Right ventricle myocardium inferior (tissue), 1 donor: ENCODE measurements around the gene GPR137B. TPM values are rescaled to one million over a fixed set of nuclear protein-coding genes. Genes with fewer than 3 reads are reported as not detected.
"Not testable (repeated sequence)": the region's sequence is repeated elsewhere in the genome, so short reads cannot be mapped to it uniquely, and the experiment has no call there.

Experiments
- ATAC-seq: fragments of 200-7000 bp; cut with Tn5 transposase; one replicate; pipeline ENCODE4 v1.9.1; 2020; ENCODE audit warnings: mild to moderate bottlenecking, moderate library complexity
- DNase-seq: peaks from one replicate; pipeline ENCODE4 v3.0.0; 2021; ENCODE audit errors: missing footprints
- intact Hi-C: fragments of 100-400 bp; cut with DNase I; formaldehyde crosslinking; loops from one replicate; pipeline ENCODE4 v1.11.0; 2022
- long read RNA-seq: library from polyadenylated mRNA; unstranded; transcript quantifications from one replicate; pipeline ENCODE4 v2.0.0, GENCODE V29; 2021
- total RNA-seq: library from RNA; stranded (reverse); fragmentation: NEBNext Ultra II Directional; extraction: Animal tissue kit (Norgen Biotek cat#: 25700); gene quantifications from one replicate; pipeline ENCODE4 v1.2.1, GENCODE V29; 2021
- donor health status: DM: no; HTN: yes; CAD: no; lungs with severe emphysema.

Gene GPR137B, protein sequence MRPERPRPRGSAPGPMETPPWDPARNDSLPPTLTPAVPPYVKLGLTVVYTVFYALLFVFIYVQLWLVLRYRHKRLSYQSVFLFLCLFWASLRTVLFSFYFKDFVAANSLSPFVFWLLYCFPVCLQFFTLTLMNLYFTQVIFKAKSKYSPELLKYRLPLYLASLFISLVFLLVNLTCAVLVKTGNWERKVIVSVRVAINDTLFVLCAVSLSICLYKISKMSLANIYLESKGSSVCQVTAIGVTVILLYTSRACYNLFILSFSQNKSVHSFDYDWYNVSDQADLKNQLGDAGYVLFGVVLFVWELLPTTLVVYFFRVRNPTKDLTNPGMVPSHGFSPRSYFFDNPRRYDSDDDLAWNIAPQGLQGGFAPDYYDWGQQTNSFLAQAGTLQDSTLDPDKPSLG
- total RNA-seq = 32.0 TPM
- long read RNA-seq, transcript GPR137B-202 (7 exons, 2,042 nt) = major isoform, 35 of 41 reads
- long read RNA-seq, partial matches to known transcripts = 0 of 41 reads
- long read RNA-seq, other reads (novel, unspliced or antisense) = 6 of 41 reads

DNA sequence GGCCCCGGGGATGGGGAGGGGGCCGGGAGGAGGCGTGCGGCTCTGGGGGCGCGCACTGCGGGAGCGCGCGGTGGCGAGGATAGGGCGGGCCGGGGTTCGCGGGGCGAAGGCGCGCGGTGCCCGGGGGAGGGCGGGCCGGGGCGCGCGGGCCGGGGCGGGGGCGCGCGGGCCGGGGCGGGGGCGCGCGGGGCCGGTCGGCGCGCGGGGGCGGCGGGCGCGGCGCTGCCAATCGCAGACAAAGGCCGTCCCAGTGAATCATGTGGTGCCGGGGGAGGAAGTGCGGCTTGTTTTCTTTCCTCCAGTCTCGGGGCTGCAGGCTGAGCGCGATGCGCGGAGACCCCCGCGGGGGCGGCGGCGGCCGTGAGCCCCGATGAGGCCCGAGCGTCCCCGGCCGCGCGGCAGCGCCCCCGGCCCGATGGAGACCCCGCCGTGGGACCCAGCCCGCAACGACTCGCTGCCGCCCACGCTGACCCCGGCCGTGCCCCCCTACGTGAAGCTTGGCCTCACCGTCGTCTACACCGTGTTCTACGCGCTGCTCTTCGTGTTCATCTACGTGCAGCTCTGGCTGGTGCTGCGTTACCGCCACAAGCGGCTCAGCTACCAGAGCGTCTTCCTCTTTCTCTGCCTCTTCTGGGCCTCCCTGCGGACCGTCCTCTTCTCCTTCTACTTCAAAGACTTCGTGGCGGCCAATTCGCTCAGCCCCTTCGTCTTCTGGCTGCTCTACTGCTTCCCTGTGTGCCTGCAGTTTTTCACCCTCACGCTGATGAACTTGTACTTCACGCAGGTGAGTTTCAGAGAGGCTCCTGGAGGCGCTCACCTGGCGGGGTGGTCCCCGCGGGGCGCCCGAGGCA, at the start of gene GPR137B:
GPR137B (plus strand) TSS at position 287 of the 851 bp plus-strand sequence; CDS start at position 371, 84 bp downstream.
- intact Hi-C loops = loop anchor here (10.0 kb wide), 1 partner anchor 142 kb away; the partner anchor contains the start of gene ERO1B
- DNase-seq (no peak), ATAC-seq (peak; percentile 56)

GRCh38 chr1:236092899-236093298, 49.4 kb upstream of the GPR137B start:
- intact Hi-C loops = no loop called here
- no peak for DNase-seq

GRCh38 chr1:236095705-236096520, 46.4 kb upstream of the GPR137B start:
- no peak for ATAC-seq
- intact Hi-C loops = no loop called here
- no peak for DNase-seq

More at GRCh38 chr1:236092899-236093298, 49.4 kb upstream of the GPR137B start:
- ATAC-seq = no peak

DNA sequence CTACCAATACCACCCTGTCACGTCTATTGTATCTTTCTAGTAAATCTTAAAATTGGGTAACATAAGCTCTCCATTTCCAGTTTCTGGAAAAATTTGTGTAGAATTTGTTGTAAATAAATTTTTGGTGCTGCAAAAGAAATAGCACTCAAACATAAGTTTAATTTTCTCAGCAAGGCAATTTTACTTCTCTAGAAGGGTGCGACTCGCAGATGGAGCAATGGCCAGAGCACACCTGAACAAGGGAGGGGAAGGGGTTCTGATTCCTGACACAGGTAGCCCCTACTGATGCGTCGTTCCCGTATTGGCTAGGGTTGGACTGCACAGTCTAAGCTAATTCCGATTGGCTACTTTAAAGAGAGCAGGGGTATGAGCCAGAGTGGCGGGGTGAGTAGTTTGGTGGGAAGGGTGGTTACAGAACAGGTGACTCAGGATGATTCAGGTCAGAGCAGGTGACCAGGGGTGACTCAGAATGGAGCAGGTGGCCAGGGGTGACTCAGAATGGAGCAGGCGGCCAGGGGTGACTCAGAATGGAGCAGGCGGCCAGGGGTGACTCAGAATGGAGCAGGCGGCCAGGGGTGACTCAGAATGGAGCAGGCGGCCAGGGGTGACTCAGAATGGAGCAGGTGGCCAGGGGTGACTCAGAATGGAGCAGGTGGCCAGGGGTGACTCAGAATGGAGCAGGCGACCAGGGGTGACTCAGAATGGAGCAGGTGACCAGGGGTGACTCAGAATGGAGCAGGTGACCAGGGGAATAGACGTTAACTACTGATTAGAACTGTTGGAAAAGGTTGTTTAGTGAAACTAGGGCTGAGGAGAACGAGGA, 45.5 kb upstream of the GPR137B start:
- ATAC-seq, DNase-seq, intact Hi-C loops: not testable (repeated sequence)

- no peak for ATAC-seq
- DNase-seq = no peak
- intact Hi-C loops = no loop called here
Observed at GRCh38 chr1:236098267-236098666, 44.1 kb upstream of the GPR137B start.

DNA sequence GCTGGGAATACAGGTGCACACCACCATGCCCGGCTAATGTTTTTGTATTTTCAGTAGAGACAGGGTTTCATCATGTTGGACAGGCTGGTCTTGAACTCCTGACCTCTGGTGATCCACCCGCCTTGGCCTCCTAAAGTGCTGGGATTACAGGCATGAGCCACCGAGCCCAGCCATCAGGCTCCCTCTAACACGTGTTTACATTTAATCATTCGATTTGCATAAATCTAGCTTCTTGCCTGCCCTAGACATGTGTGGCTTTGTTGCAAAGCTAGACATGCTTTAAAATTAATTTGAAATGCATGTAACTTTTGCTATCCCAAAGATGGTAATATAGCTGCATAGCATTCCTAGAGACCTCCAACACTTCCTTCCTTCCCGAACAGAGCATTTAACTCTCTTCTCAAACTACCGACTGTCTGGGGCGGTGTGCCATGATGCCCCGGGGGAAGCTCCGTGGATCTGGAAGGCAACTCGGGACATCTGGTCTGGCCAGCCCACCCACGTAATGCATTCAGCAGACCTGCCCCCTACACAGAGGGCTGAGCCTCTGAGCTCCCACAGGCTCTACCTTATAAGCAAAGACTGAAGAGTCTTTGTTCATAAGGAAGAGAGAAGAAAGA, 42.9 kb upstream of the GPR137B start:
- DNase-seq = no peak
- ATAC-seq = no peak
- intact Hi-C loops = no loop called here

DNA sequence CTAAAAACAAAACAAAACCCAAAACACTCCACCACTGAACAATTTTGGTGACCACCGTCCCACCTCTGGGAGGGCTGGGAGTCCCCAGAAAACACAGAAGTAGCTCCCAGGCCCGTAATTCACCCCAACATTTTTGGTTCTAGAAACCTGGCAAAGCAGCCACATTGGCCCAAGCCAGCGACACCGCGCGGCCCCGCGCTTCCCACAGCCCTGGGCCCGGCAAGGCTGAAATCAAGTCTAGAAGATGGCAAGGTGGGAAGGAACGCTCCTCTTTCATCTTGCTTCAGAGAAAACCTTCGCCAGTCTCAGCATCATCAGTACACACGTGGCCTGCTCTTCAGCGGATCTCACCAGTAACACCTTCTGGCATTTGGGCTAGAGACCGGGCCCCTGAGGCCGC, 41.5 kb upstream of the GPR137B start:
- intact Hi-C loops = no loop called here
- no peak for ATAC-seq
- DNase-seq = no peak

DNA sequence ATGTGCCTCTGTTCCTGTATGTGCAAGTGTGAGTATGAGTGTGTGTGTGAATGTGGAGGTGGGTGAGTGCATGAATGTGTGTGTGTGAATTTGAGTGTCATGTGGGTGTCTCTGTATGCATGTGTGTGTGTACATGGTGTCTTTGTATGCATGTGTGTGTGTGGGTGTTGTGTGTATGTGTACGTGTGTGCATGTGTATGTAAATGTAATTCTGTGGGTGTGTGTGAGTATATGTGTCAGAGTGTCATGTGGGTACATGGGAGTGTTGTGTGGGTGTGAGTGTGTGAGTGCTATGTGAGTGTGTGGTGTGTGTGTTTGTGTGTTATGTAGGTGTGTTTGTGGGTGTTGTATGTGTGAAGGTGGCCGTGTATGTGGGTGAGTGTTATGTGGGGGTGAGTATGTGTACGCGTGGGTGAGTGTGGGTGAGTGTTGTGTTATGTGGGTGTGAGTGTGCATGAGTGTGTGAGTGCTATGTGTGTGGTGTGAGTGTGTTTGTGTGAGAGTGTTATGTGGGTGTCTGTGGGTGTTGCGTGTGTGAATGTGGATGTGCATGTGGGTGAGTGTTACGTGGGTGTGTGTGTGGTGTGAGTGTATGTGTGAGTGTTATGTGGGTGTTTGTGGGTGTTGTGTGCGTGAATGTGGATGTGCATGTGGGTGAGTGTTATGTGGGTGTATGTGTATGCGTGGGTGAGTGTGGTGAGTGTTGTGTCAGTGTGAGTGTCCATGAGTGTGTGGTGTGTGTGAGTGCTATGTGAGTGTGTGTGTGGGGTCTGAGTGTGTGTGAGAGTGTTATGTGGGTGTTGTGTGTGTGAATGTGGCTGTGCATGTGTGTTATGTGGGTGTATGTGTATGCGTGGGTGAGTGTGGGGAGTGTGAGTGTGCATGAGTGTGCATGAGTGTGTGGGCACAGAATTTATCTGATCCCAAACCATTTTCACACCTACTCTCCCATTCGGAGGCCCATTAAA, 40.8 kb upstream of the GPR137B start:
- intact Hi-C loops = no loop called here
- DNase-seq (no peak), ATAC-seq (no peak)

DNA sequence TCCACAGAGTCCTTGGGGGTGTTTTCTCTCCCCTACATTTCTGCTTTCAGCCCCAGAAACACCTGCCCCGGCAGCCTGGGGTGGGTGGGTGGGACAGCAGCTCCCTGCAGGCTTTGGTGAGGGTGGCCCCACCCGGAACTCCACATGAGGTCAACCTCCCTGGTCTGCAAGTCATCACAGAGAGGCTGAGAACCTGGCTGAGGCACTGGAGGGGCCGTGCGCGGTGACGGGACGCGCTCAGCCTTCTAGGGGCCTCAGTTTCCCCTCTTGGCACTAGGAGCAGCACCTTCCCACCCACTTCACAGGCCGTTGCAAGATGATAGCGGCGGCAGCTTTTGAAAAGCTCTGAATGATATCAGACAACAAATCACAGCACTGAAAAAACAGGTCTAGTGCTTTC, 39.7 kb upstream of the GPR137B start:
- intact Hi-C loops = no loop called here
- no peak for DNase-seq
- no peak for ATAC-seq

- intact Hi-C loops = no loop called here
- ATAC-seq = no peak
- DNase-seq = no peak
Observed at GRCh38 chr1:236103059-236103458, 39.3 kb upstream of the GPR137B start.

- DNase-seq (no peak), ATAC-seq (peak; percentile 56)
- intact Hi-C loops = no loop called here
Observed at GRCh38 chr1:236103646-236104218, 38.6 kb upstream of the GPR137B start.

GRCh38 chr1:236107121-236107907, 35.0 kb upstream of the GPR137B start:
- DNase-seq (no peak), ATAC-seq (no peak)
- intact Hi-C loops = loop anchor here (5.0 kb wide), 1 partner anchor 425 kb away; no protein-coding TSS in a partner anchor

DNA sequence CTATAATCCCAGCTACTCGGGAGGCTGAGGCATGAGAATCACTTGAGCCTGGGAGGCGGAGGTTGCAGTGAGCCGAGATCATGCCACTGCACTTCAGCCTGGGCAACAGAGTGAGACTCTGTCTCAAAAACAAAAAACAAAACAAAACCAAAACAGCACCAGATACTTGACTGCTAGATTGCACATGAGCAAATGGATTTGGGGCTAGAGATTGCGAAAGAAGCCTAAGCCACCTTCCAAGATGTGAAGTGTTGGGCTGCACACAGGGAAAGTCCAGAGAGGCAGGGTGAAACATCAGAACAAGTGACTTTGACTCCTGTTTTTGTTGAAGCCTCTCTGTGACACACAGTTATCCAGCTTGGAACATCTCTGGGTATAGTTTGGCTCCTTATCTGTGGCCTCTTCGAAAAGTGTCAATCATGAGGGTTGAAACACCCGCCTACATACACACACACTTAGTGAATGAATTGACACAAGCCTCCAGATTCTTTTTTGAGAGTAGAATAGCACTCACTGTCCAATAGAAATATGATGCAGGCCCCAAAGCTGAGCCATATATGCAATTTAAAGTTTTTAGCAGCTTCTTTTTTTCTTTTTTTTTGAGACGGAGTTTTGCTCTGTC, 34.2 kb upstream of the GPR137B start:
- DNase-seq (no peak), ATAC-seq (no peak)
- intact Hi-C loops = loop anchor here (5.0 kb wide), 1 partner anchor 424 kb away; no protein-coding TSS in a partner anchor

GRCh38 chr1:236110137-236110536, 32.2 kb upstream of the GPR137B start:
- intact Hi-C loops = loop anchor here (10.0 kb wide), 2 partner anchors 175 to 665 kb away; partner anchors contain the start of gene ERO1B
- DNase-seq = no peak

More at GRCh38 chr1:236110137-236110536, 32.2 kb upstream of the GPR137B start:
- ATAC-seq = no peak
